Stimulated activated naive CD4-positive, alpha-beta T cell (primary cell): ENCODE data around the gene CST3.

ENCODE experiments used
- DNase-seq, 6 experiments: peaks; one replicate each; lab custom pipeline; 2025; lab: John Stamatoyannopoulos, UW

The CST3 gene

DNA sequence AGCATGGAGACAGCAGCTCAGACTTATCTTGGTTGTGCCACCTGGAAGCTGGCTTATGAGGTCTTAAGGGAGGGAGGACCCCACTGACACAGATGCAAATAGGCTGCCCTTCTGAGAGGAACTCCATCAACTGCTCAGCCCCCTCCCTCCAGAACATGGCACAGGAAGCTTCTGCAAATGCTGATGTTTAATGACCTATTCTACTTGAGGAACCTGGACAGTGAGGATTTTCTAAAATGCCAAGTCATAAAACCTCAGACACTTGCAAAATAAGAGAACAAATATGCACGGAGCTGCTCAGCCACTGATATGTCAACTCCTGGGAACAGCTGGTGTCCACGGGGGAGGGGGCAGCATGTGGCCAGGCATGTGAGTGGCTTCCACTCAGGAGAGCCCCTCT, 35.5 kb downstream of the CST3 start:
- no peak for DNase-seq

DNA sequence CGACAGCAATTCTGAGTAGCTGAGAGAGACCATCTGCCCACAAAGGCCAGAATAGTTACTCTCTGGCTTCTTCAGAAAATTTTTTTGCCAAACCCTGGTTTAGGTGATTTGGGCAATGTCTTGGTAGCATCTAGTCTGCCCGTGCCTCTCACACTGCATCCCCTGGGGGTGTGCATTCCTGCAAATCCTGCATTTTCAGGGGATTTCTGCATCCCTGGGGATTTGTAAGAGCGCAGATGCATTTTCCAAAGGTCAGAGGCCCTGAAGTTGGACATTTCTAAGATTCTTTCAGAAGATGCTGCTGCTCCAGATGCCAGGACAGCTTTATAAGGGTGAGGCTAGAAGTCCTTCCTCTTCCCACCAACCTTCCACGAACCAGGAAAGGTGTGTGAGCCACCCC, 36.0 kb downstream of the CST3 start:
- DNase-seq, result no peak

DNA sequence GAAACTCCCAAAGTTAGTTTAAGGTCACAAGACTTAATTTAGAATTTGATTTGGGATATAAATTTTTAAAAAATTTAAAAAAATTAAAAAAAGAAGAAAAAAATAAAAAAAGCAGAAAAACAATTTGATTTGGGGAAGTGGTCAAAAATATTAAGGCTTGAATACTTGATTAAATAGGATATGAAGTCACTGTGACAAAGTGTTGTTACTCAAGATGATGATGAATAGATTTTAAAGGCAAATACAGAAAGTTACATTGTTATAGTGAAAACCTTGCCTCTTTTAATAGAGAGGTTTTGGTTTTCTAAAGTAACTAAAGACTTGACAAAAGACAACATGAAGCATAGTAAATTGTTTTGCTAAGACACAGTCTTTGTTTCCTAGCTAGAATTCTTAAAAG, 39.3 kb downstream of the CST3 start:
- no peak for DNase-seq

DNA sequence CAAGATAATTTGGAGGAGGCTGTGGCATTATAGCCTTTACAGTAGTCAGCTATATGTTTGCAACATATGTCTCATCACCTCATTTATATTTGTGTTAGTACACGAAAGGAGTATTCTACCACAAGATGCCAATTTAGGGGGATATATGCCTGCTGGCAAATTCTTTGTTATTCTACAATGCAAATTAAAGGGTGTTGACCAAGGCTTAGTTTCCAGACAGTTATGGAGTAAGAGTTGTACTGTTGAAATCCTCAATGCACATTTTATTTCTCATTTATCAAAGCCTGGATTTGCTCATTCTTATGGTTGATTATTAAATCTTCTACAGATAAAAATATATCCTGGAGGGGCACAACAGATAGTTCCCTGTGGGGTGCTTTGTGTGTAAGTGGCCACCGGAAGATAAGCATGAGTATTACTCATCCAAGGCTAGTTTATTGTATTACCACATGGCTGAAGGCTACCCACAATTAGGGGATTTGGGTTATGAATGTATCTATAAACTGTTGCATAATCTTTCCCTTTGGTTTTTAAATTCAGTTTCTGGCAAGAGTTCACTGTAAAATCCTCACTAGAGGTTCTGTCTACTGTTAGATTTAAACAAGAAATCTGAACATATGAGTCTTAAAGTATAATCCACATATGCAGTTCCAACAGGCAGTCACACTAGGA, 41.0 kb downstream of the CST3 start:
- DNase-seq, result no peak

DNA sequence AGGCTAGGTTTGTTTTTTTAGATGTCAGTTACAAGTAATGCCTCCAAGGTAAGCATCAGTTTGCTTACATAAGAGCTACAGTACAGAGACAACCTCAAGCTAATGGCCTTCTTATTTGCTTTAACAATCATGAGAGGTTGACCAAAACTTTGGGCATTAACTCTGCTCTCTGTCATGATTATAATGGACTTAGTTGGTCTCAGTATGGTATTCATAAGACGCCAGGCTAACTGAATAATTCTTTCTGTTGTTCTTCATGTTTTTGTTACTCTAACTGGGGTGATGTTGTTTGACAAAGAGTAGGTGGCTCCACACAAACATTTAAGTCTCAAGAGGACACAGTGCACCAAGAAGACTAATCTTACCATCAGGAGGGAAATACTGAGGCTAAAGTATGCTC, 41.8 kb downstream of the CST3 start:
- DNase-seq, result no peak

DNA sequence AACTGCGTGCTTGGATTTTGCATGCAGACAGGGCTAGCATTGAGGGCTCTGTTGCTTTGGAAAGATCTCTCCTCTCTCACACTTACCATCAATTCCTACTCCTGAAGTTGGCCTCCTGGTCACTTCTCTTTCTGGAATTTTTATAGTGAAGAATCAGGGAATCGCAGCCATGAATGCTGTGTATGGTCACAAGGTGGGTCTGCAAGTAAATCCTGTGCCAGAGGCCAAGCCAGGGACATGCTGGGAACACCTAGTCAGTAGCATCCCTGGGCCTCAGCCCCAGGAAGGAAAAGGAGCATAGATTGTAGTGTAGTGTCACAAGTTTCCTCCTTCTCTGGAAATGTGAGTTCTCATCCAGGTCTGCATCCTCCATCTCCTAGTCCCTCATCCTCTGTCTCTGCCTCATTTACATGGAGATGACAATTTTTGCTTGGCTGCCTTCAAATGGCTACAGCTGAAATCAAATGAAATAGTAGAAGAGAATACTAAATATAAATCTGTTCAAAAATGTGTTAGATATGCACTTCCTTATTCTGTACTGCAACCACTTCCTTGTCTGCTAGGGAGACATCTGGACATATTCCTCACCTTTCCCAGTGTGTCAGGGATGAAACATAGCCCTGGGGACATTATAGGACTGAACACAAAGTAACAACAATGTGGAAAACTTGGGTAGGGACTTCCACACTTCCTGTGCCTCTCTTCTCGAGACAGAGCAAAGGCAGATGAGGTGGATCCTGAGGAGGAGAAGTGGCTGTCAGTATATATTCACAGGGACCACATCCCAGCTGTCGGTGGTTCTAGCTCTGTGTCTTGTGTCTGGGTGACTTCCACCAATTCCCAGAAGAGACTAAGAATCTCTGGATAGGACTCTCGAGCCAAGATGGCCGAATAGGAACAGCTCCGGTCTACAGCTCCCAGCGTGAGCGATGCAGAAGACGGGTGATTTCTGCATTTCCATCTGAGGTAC, 49.0 kb downstream of the CST3 start:
- no peak for DNase-seq

DNA sequence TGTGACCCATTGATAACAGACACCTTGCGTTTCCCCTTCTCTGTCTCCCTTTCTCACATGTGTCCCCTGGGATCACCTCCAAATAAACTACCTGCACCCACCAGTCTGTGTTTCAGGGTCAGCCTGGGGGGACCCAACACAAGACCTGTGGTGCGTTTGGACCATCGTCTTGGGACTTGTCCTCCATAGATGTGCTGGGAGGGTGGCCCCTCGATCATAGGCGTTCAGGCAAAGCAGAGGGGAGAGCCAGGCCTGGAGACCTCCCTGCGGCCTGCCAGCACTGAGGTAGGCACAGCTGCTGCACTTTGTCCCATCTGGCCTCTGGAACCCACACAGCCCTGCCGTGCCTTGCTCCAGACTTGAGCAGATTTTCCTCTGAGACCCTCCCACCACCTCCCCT, 50.1 kb downstream of the CST3 start:
- DNase-seq, result no peak

DNA sequence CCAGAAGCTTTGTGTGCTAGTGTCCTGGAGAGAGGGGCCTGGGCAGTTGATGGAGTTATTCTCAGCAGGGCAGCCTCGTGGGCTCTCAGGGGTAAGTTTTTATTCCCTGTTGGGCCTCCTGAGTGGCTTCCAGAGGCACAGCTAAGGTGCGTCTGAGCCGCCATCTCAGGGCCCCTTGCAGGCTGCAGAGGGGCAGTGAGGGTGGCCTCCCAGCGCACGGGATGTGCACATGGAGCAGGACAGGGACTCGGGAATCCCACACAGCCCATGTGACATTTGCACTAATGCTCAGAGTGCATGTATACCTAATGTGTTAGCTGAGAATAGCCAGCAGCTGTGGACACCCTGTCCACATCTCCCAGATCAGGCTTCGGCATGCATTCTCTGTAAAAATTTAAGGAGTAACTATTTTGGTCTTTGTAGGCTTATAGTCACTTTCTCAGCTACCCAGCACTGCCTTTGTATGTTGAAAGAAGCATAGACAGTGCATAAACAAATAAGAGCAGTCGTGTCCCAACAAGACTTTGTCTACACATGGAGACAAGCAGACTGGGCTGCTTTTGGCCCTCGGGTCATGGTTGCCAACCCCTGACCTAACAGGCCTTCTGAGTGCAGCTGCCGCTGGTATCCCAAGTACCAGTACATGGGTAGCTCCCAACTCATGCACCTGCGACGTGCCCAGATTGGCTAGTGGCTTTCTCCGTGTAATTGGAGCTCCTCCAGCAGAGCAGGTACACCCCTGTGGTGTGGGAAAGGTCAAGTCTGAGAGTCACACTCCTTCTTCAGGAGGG, 50.8 kb downstream of the CST3 start:
- no peak for DNase-seq

DNA sequence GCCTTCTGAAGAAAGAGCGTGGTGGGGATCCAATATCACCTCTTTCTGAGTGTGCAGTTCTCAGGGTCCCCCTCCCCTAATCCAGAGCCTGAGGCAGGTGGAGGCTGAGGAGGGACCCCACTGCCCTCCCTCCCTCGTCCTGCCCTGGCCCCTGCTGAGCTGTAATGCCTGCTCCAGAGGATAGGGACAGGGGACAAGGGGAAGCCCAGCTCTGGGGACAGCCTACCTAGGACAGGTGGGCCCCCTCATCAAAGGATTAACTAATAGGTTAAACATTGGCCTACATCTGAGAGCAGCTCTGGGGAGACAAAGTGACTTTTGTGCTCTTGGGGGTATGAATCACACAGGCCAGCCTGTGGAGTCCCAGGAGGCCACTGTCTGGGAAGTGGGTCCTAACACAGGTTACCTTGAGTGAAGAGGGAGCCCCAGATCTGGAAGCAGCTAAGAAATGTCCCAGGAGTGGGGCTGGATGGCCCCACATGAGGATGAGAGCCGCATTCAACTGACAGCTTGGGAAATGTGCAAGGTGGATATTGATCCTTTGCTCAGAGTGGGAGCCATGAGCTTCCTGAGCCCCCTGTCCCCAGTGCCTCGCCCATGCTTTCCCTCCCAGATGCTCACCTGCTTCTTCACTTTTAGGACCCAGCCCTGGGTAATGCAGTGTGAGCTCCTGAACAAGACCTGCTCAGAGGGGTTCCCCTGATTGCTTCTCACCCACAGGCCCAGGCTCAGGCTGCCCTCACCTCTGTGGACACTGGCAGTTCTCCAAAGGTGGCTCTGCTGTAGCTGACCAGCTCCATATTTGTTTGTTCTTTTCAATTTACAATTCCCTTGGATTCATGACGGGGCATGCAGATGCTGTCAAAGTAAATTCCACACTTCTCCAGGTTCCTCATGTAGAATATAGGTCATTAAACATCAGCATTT, 51.7 kb downstream of the CST3 start:
- no peak for DNase-seq

DNA sequence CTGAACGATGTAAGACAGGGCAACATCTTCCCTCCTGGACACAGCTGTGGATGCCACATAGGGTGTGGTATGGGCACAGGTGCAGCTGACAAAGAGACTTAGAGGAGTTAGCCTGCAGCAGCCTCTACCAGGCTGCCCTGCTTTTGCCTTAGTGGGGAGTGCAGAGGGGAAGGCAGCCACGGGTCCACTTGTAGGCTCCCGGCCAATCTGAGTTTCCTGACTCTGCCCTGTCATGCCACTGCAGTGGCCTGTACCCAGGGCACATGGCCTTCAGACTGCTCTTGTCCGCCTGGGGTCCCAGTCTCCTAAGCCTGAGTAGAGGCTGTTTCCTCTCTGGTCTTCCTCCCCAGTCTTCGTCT, 52.3 kb downstream of the CST3 start:
- no peak for DNase-seq

DNA sequence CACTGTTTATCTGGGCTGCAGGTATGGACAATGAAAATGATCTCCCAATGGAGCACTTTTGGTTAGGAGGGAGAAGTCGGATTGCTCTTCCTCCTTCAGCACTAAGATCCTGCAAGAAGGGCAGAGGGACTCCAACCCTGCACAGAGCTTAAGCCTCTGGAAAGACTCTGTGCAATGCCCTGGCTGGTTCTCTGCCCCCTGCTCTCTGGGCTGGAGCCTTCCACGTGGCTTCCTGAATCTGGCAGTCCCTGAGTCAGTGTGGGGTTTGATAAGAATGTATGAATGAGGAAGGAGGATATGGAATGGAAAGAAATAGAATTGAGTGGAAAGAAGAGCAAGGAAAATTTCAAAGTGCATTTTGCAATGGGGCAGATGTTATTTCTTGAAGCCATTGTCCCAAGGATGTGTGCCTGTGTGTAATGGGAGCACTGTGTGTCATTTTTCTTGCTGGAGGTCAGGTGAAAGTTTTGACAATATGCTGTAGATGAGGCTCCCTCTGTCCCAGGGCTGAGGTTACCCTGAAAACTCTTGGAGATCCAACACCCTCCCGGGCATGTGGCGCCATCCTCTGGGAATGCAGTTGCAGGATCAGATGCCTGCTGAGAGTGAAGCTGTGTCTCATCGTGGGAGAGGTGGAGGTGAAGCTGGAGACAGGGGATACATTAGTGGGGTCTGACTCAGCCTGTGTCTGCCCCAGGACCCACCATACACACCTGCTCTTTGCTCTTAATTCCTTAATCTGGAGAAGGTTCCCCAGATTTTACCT, 53.1 kb downstream of the CST3 start:
- DNase-seq, result no peak
